ENCODE results near the gene VPS45. TPM values are rescaled to one million over a fixed set of nuclear protein-coding genes. Genes with fewer than 3 reads are reported as not detected.

The VPS45 gene
- total RNA-seq, 1 experiment from 2014 or later, result 47.8 TPM

GRCh38 chr1:150178548-150178947 lies 111.0 kb downstream of the VPS45 start:
- Histone ChIP-seq H3K9me2 (replicated peaks; ENCODE audit: low read length) (no peaks in the 10 kb centered on the region), H3K79me2 (ENCODE audit: low read length) (no peaks in the 10 kb centered on the region), H3K27me3 (ENCODE audit: low read length) (no peaks in the 10 kb centered on the region), H2AFZ (ENCODE audit: low read length) (no peak overlapping the region), H3K36me3 (ENCODE audit: low read depth, low read length) (no peaks in the 10 kb centered on the region), H3F3A (ENCODE audit: low read length, unreplicated experiment) (no peaks in the 10 kb centered on the region), H3K4me3 (ENCODE audit: low read length) (no peak overlapping the region), H4K20me1 (ENCODE audit: low read length) (no peaks in the 10 kb centered on the region), H3K4me1 (ENCODE audit: insufficient read depth, low read length) (no peaks in the 10 kb centered on the region), H3K4me2 (ENCODE audit: low read length) (no peak overlapping the region), H3K27ac (ENCODE audit: low read length) (no peak overlapping the region), H3K9me3 (ENCODE audit: low read length) (no peaks in the 10 kb centered on the region), H3K9ac (ENCODE audit: low read length) (no peak overlapping the region)
- BruUV-seq (replicated peaks), result no TSS peak
- ChIA-PET POLR2A (ENCODE audit: unreplicated experiment) (no interaction called here), CTCF (interaction anchor here (1.7 kb wide), 1 partner anchor 8 kb away, joined by 12 read pairs; no protein-coding TSS in a partner anchor)
- TF ChIP-seq EZH2phosphoT487 (IDR thresholded peaks at IDR 0.05; ENCODE audit: borderline replicate concordance, low read length) (no peak), CTCF (conservative IDR thresholded peaks at IDR 0.05; ENCODE audit: low read depth, low read length) (no peak), EZH2 (IDR thresholded peaks at IDR 0.05; ENCODE audit: low read length, unreplicated experiment) (no peak)
- ATAC-seq (no peak), DNase-seq (no peak)
- intact Hi-C loops (cut with micrococcal nuclease), result no loop called here

GRCh38 chr1:150179867-150180266 lies 112.3 kb downstream of the VPS45 start:
- no peaks in the 10 kb centered on the region for H3K27me3 ChIP-seq (ENCODE audit: low read length)
- H4K20me1 ChIP-seq (ENCODE audit: low read length), result no peaks in the 10 kb centered on the region
- no peaks in the 10 kb centered on the region for H3K9me3 ChIP-seq (ENCODE audit: low read length)
- no peak overlapping the region for H3K4me3 ChIP-seq (ENCODE audit: low read length)
- ChIA-PET CTCF (interaction anchor here (0.7 kb wide), 1 partner anchor 14 kb away, joined by 3 read pairs; no protein-coding TSS in a partner anchor), POLR2A (ENCODE audit: unreplicated experiment) (no interaction called here)
- H3F3A ChIP-seq (ENCODE audit: low read length, unreplicated experiment), result no peaks in the 10 kb centered on the region
- H3K4me2 ChIP-seq (ENCODE audit: low read length), result no peak overlapping the region
- H2AFZ ChIP-seq (ENCODE audit: low read length), result no peak overlapping the region
- no peaks in the 10 kb centered on the region for H3K4me1 ChIP-seq (ENCODE audit: insufficient read depth, low read length)
- no peak for TF ChIP-seq EZH2phosphoT487 (IDR thresholded peaks at IDR 0.05; ENCODE audit: borderline replicate concordance, low read length)
- no peak for TF ChIP-seq EZH2 (IDR thresholded peaks at IDR 0.05; ENCODE audit: low read length, unreplicated experiment)
- no peak for TF ChIP-seq CTCF (conservative IDR thresholded peaks at IDR 0.05; ENCODE audit: low read depth, low read length)
- no peaks in the 10 kb centered on the region for H3K79me2 ChIP-seq (ENCODE audit: low read length)
- intact Hi-C loops (cut with micrococcal nuclease), result loop anchor here (10.0 kb wide), 1 partner anchor 285 kb away; the partner anchor contains the start of gene BOLA1
- no peaks in the 10 kb centered on the region for H3K36me3 ChIP-seq (ENCODE audit: low read depth, low read length)
- DNase-seq (no peak), ATAC-seq (no peak)
- H3K27ac ChIP-seq (ENCODE audit: low read length), result no peak overlapping the region
- no peak overlapping the region for H3K9ac ChIP-seq (ENCODE audit: low read length)
- H3K9me2 ChIP-seq (replicated peaks; ENCODE audit: low read length), result no peaks in the 10 kb centered on the region
- no TSS peak for BruUV-seq (replicated peaks)

GRCh38 chr1:150180474-150180873 lies 112.9 kb downstream of the VPS45 start:
- CTCF ChIA-PET, result no interaction called here
- BruUV-seq (replicated peaks), result no TSS peak

More at GRCh38 chr1:150180474-150180873, 112.9 kb downstream of the VPS45 start:
- POLR2A ChIA-PET (ENCODE audit: unreplicated experiment), result no interaction called here
- H3K79me2 ChIP-seq (ENCODE audit: low read length), result no peaks in the 10 kb centered on the region
- H2AFZ ChIP-seq (ENCODE audit: low read length), result no peak overlapping the region
- intact Hi-C loops (cut with micrococcal nuclease), result loop anchor here (10.0 kb wide), 1 partner anchor 286 kb away; the partner anchor contains the start of gene BOLA1
- H3K9me2 ChIP-seq (replicated peaks; ENCODE audit: low read length), result no peaks in the 10 kb centered on the region
- no peak overlapping the region for H3K4me2 ChIP-seq (ENCODE audit: low read length)
- H3K9ac ChIP-seq (ENCODE audit: low read length), result no peak overlapping the region
- no peak for ATAC-seq
- no peaks in the 10 kb centered on the region for H4K20me1 ChIP-seq (ENCODE audit: low read length)
- H3F3A ChIP-seq (ENCODE audit: low read length, unreplicated experiment), result no peaks in the 10 kb centered on the region
- H3K27me3 ChIP-seq (ENCODE audit: low read length), result no peaks in the 10 kb centered on the region
- TF ChIP-seq EZH2phosphoT487 (IDR thresholded peaks at IDR 0.05; ENCODE audit: borderline replicate concordance, low read length) (no peak), CTCF (conservative IDR thresholded peaks at IDR 0.05; ENCODE audit: low read depth, low read length) (no peak), EZH2 (IDR thresholded peaks at IDR 0.05; ENCODE audit: low read length, unreplicated experiment) (no peak)
- H3K4me3 ChIP-seq (ENCODE audit: low read length), result no peak overlapping the region
- no peak overlapping the region for H3K27ac ChIP-seq (ENCODE audit: low read length)
- no peak for DNase-seq
- H3K36me3 ChIP-seq (ENCODE audit: low read depth, low read length), result no peaks in the 10 kb centered on the region
- H3K9me3 ChIP-seq (ENCODE audit: low read length), result no peaks in the 10 kb centered on the region
- H3K4me1 ChIP-seq (ENCODE audit: insufficient read depth, low read length), result no peaks in the 10 kb centered on the region

Data from PC-3 (cell line).